ENCODE measurements around the gene IRAK2. TPM values are rescaled to one million over a fixed set of nuclear protein-coding genes. Genes with fewer than 3 reads are reported as not detected.

Gene IRAK2
- total and polyA plus RNA-seq, 2 of the 8 experiments (the other 6 are each of a cell fraction or from before 2014, with no cell fraction given), result 1.5 TPM

- H2BK120ac ChIP-seq (replicated peaks; ENCODE audit: low read depth, low read length), result no peak overlapping the region
- H3K36me3 ChIP-seq (ENCODE audit: control insufficient read depth in 2 of 4, insufficient read depth in 4 of 4, low read length in 3 of 4), result peaks cover 4 to 17% (median 11%) of the 10 kb centered on the region in 4 experiments; a peak in 6 of 8 replicates
- H2AFZ ChIP-seq (ENCODE audit: low read length), result no peak overlapping the region
- H3K9ac ChIP-seq (replicated peaks in 1 of 4; ENCODE audit: extremely low read depth in 1 of 4, low read depth in 3 of 4, low read length in 3 of 4), result peak overlapping the region in 3 of 4 experiments; percentile 78 to 83 (median 79); a peak in 5 of 7 replicates
- no peak overlapping the region for H2AK5ac ChIP-seq (ENCODE audit: low read depth, low read length)
- H3K79me1 ChIP-seq (ENCODE audit: low read depth, low read length), result peaks cover 21% of the 10 kb centered on the region
- H4K5ac ChIP-seq (ENCODE audit: insufficient read length, low read depth, low read length), result no peak overlapping the region
- peaks cover 0 to 6% of the 10 kb centered on the region in 2 experiments for H4K20me1 ChIP-seq (replicated peaks in 1 of 2; ENCODE audit: control insufficient read depth in 1 of 2, insufficient read depth in 2 of 2, low read length in 2 of 2)
- no peak overlapping the region for H3K27ac ChIP-seq (ENCODE audit: low read depth, low read length)
- H4K91ac ChIP-seq (replicated peaks; ENCODE audit: insufficient read length, low read length), result no peak overlapping the region
- H3K27me3 ChIP-seq (replicated peaks in 1 of 4; ENCODE audit: control insufficient read depth in 3 of 4, extremely low read depth in 1 of 4, insufficient read depth in 3 of 4, low read length in 3 of 4), result no peaks in the 10 kb centered on the region
- H2BK12ac ChIP-seq (ENCODE audit: low read depth, low read length), result no peak overlapping the region
- H3K9me3 ChIP-seq (ENCODE audit: insufficient read depth in 2 of 2, low read depth in 1 of 2, low read length in 1 of 2), result no peaks in the 10 kb centered on the region
- peak overlapping the region; percentile 72 to 92 (median 86) for H3K4me3 ChIP-seq (ENCODE audit: extremely low read depth in 1 of 4, insufficient read depth in 2 of 4, low read depth in 3 of 4, low read length in 4 of 4)
- no peak overlapping the region for H3K56ac ChIP-seq (replicated peaks; ENCODE audit: insufficient read length, low read depth, low read length)
- H3K23ac ChIP-seq (ENCODE audit: insufficient read length), result no peak overlapping the region
- H3K79me2 ChIP-seq (ENCODE audit: control insufficient read depth in 1 of 2, insufficient read depth in 2 of 2, low read length in 2 of 2), result peaks cover 0 to 45% of the 10 kb centered on the region in 2 experiments; a peak in 2 of 4 replicates
- TF ChIP-seq JUN (IDR thresholded peaks at IDR 0.05; ENCODE audit: low read depth, low read length) (no peak), SIRT6 (IDR thresholded peaks at IDR 0.05; ENCODE audit: low read length) (no peak)
- no peak overlapping the region for H4K8ac ChIP-seq (ENCODE audit: extremely low read depth, insufficient read depth, low read length)
- WGBS, 2 experiments (ENCODE audit: extremely low coverage in 1 of 2, insufficient coverage in 1 of 2, insufficient read length in 1 of 2, insufficient replicate concordance in 2 of 2, low coverage in 1 of 2, low lambda C conversion rate in 2 of 2, missing lambda C conversion rate in 1 of 2), result 53% methylated on average over 3 of the region's 3 CpGs; no CpG with 5 or more reads in 1 of the 2 experiments
- no peak overlapping the region for H2BK20ac ChIP-seq (ENCODE audit: low read length)
- DNase-seq (ENCODE audit: low read depth in 1 of 2, low spot score in 2 of 2), result no peak
- H3K14ac ChIP-seq (ENCODE audit: insufficient read length), result no peak overlapping the region
- CTCF ChIA-PET (ENCODE audit: partially characterized antibody), result interaction anchor here (0.6 to 1.8 kb wide), 3 partner anchors 14 to 224 kb away, joined by 3 to 6 read pairs (median 5); partner anchors contain the start of gene IRAK2
- no peak overlapping the region for H2BK15ac ChIP-seq (ENCODE audit: low read length)
- no peak overlapping the region for H3K18ac ChIP-seq (ENCODE audit: extremely low read depth, low read length)
- POLR2A ChIA-PET (ENCODE audit: partially characterized antibody), result interaction anchor here (0.6 to 4.7 kb wide), 5 partner anchors 12 to 250 kb away, joined by 3 to 26 read pairs (median 3); no protein-coding TSS in a partner anchor
- H3K4me2 ChIP-seq (ENCODE audit: insufficient read depth in 1 of 2, low read depth in 2 of 2, low read length in 2 of 2), result peak overlapping the region; percentile 98 to 99
- peaks cover 12% of the 10 kb centered on the region; the same call in 1 of the 2 replicates for H3K23me2 ChIP-seq (ENCODE audit: low read depth, low read length)
- H3K4ac ChIP-seq (replicated peaks; ENCODE audit: insufficient read length, low read depth, low read length), result no peak overlapping the region
- no peak for FAIRE-seq
- H3K4me1 ChIP-seq (replicated peaks in 1 of 4; ENCODE audit: control insufficient read depth in 3 of 4, insufficient read depth in 4 of 4, low read length in 3 of 4), result peaks cover 0 to 11% (median 7%) of the 10 kb centered on the region in 4 experiments; a peak in 6 of 7 replicates
- H2BK5ac ChIP-seq (ENCODE audit: low read depth, low read length), result no peak overlapping the region
Measured at GRCh38 chr3:10249833-10250232, 85.1 kb downstream of the IRAK2 start.

Data from H1 (cell line).